H1 (cell line): ENCODE results near the gene ITGA8. TPM values are rescaled to one million over a fixed set of nuclear protein-coding genes. Genes with fewer than 3 reads are reported as not detected.
A peak's percentile ranks its signal among the peaks of the same experiment; 100 is the strongest.

Experiments
- CTCF ChIA-PET: fragments of 300-600 bp; sonication (Branson Sonifier 250); formaldehyde crosslinking; loops from one replicate; lab custom pipeline; 2021; ENCODE audit not compliant: partially characterized antibody; lab: Charles Lee
- POLR2A ChIA-PET: fragments of 300-600 bp; sonication (Branson Sonifier 250); formaldehyde crosslinking; loops from one replicate; lab custom pipeline; 2021; ENCODE audit warnings: inconsistent platforms; ENCODE audit not compliant: partially characterized antibody; lab: Charles Lee
- DNase-seq, 2 experiments: peaks; one replicate each; pipeline versions ENCODE4 v3.0.0 to v3.0.0-alpha.2; 2010 to 2022; ENCODE audit warnings: low spot score in 2 of 2, low read depth in 1 of 2, mixed read lengths in 1 of 2
- FAIRE-seq: peaks from 2 replicates; lab custom pipeline; 2011; peaks lifted over from hg19 to GRCh38; lab: Jason Lieb, UNC
- H2AFZ ChIP-seq: 2 replicates; pipeline ENCODE4 v1.8.1; 2012; ENCODE audit warnings: low read length, inconsistent platforms
- H2AK5ac ChIP-seq: 2 replicates; pipeline ENCODE4 v1.6.1; 2013; ENCODE audit warnings: low read depth, low read length
- H2BK120ac ChIP-seq: replicated peaks from 2 replicates; pipeline ENCODE3; 2013; ENCODE audit warnings: low read depth, low read length, inconsistent platforms
- H2BK12ac ChIP-seq: 2 replicates; pipeline ENCODE4 v1.6.1; 2013; ENCODE audit warnings: low read depth, low read length
- H2BK15ac ChIP-seq: 2 replicates; pipeline ENCODE4 v1.6.1; 2013; ENCODE audit warnings: low read length
- H2BK20ac ChIP-seq: 2 replicates; pipeline ENCODE4 v1.6.1; 2013; ENCODE audit warnings: low read length
- H2BK5ac ChIP-seq: 2 replicates; pipeline ENCODE4 v1.6.1; 2013; ENCODE audit warnings: low read depth, low read length
- H3K14ac ChIP-seq: 2 replicates; pipeline ENCODE4 v1.6.1; 2013; ENCODE audit warnings: inconsistent platforms; ENCODE audit not compliant: insufficient read length
- H3K18ac ChIP-seq: 2 replicates; pipeline ENCODE4 v1.6.1; 2013; ENCODE audit warnings: low read length; ENCODE audit errors: extremely low read depth
- H3K23ac ChIP-seq: 2 replicates; pipeline ENCODE4 v1.6.1; 2013; ENCODE audit warnings: inconsistent platforms; ENCODE audit not compliant: insufficient read length
- H3K23me2 ChIP-seq: 2 replicates; pipeline ENCODE4 v1.6.1; 2013; ENCODE audit warnings: low read depth, low read length
- H3K27ac ChIP-seq: 2 replicates; pipeline ENCODE4 v1.6.1; 2011; ENCODE audit warnings: low read depth, low read length, inconsistent platforms
- H3K27me3 ChIP-seq, 4 experiments: replicated peaks in 1 of 4; 1 replicate in 1 of 4; 2 replicates in 3 of 4; pipeline versions ENCODE4 v1.6.1 to v1.8.1; 2011 to 2013; ENCODE audit warnings: low read length in 3 of 4, mild to moderate bottlenecking in 3 of 4, inconsistent platforms in 2 of 4, mixed read lengths in 2 of 4, moderate library complexity in 1 of 4; ENCODE audit not compliant: control insufficient read depth in 3 of 4, insufficient read depth in 3 of 4; ENCODE audit errors: extremely low read depth in 1 of 4
- H3K36me3 ChIP-seq, 4 experiments: 2 replicates each; pipeline versions ENCODE4 v1.6.1 to v1.8.1; 2011 to 2013; ENCODE audit warnings: mild to moderate bottlenecking in 4 of 4, low read length in 3 of 4, moderate library complexity in 2 of 4, control low read depth in 1 of 4, inconsistent platforms in 1 of 4; ENCODE audit not compliant: insufficient read depth in 4 of 4, control insufficient read depth in 2 of 4
- H3K4ac ChIP-seq: replicated peaks from 2 replicates; pipeline ENCODE3; 2013; ENCODE audit warnings: low read length, low read depth, mixed read lengths, inconsistent platforms; ENCODE audit not compliant: insufficient read length
- H3K4me1 ChIP-seq, 4 experiments: replicated peaks in 1 of 4; 1 replicate in 1 of 4; 2 replicates in 3 of 4; pipeline versions ENCODE4 v1.6.1 to v1.8.1; 2011 to 2013; ENCODE audit warnings: low read length in 3 of 4, inconsistent platforms in 2 of 4, mixed read lengths in 1 of 4; ENCODE audit not compliant: insufficient read depth in 4 of 4, control insufficient read depth in 3 of 4
- H3K4me2 ChIP-seq, 2 experiments: 2 replicates each; pipeline versions ENCODE4 v1.6.1 to v1.8.1; 2011 to 2013; ENCODE audit warnings: low read depth in 2 of 2, low read length in 2 of 2, control low read depth in 1 of 2, inconsistent platforms in 1 of 2, mild to moderate bottlenecking in 1 of 2; ENCODE audit not compliant: insufficient read depth in 1 of 2
- H3K4me3 ChIP-seq, 4 experiments: fragments of 200-600, 300-600 bp in 1 of 4; sonication (generic), shearing (Covaris generic), sonication (Bioruptor Twin) in 1 of 4; 2 replicates each; pipeline versions ENCODE4 v1.5.1 to v1.8.1; 2011 to 2016; ENCODE audit warnings: low read length in 4 of 4, low read depth in 3 of 4, control low read depth in 2 of 4, inconsistent platforms in 2 of 4, mild to moderate bottlenecking in 2 of 4, mixed read lengths in 1 of 4, moderate library complexity in 1 of 4; ENCODE audit not compliant: insufficient read depth in 2 of 4; ENCODE audit errors: extremely low read depth in 1 of 4
- H3K56ac ChIP-seq: replicated peaks from 2 replicates; pipeline ENCODE3; 2013; ENCODE audit warnings: low read depth, mild to moderate bottlenecking, mixed read lengths, low read length, inconsistent platforms; ENCODE audit not compliant: insufficient read length
- H3K79me1 ChIP-seq: 2 replicates; pipeline ENCODE4 v1.6.1; 2013; ENCODE audit warnings: low read depth, low read length, control low read depth
- H3K79me2 ChIP-seq, 2 experiments: 2 replicates each; pipeline versions ENCODE4 v1.6.1 to v1.8.1; 2012 to 2013; ENCODE audit warnings: low read length in 2 of 2, mild to moderate bottlenecking in 2 of 2, inconsistent platforms in 1 of 2; ENCODE audit not compliant: insufficient read depth in 2 of 2, control insufficient read depth in 1 of 2
- H3K9ac ChIP-seq, 4 experiments: replicated peaks in 1 of 4; 1 replicate in 1 of 4; 2 replicates in 3 of 4; pipeline versions ENCODE4 v1.6.1 to v1.8.1; 2011 to 2013; ENCODE audit warnings: low read depth in 3 of 4, low read length in 3 of 4, control low read depth in 2 of 4, mild to moderate bottlenecking in 2 of 4, moderate library complexity in 2 of 4, inconsistent platforms in 1 of 4; ENCODE audit errors: extremely low read depth in 1 of 4
- H3K9me3 ChIP-seq, 2 experiments: 2 replicates each; pipeline versions ENCODE4 v1.6.1 to v1.8.1; 2012 to 2013; ENCODE audit warnings: mild to moderate bottlenecking in 2 of 2, moderate library complexity in 2 of 2, control low read depth in 1 of 2, inconsistent platforms in 1 of 2, low read depth in 1 of 2, low read length in 1 of 2, mixed read lengths in 1 of 2; ENCODE audit not compliant: insufficient read depth in 2 of 2
- H4K20me1 ChIP-seq, 2 experiments: replicated peaks in 1 of 2; 2 replicates each; pipeline versions ENCODE3 to v1.8.1; 2011 to 2013; ENCODE audit warnings: inconsistent platforms in 2 of 2, low read length in 2 of 2, mild to moderate bottlenecking in 1 of 2; ENCODE audit not compliant: insufficient read depth in 2 of 2, control insufficient read depth in 1 of 2
- H4K5ac ChIP-seq: 2 replicates; pipeline ENCODE4 v1.6.1; 2013; ENCODE audit warnings: low read length, low read depth, mixed read lengths, inconsistent platforms; ENCODE audit not compliant: insufficient read length
- H4K8ac ChIP-seq: 2 replicates; pipeline ENCODE4 v1.8.0; 2013; ENCODE audit warnings: mild to moderate bottlenecking, moderate library complexity, low read length, inconsistent platforms; ENCODE audit not compliant: insufficient read depth; ENCODE audit errors: extremely low read depth
- H4K91ac ChIP-seq: replicated peaks from 2 replicates; pipeline ENCODE3; 2013; ENCODE audit warnings: low read length, mixed read lengths, inconsistent platforms; ENCODE audit not compliant: insufficient read length
- GABPA ChIP-seq: IDR thresholded peaks from 2 replicates; pipeline ENCODE4 v1.6.1; 2011; ENCODE audit warnings: mild to moderate bottlenecking, low read length, moderate library complexity, borderline replicate concordance; ENCODE audit not compliant: insufficient read depth
- GTF2F1 ChIP-seq: IDR thresholded peaks from 2 replicates; pipeline ENCODE4 v1.6.1; 2012; ENCODE audit warnings: low read depth, low read length, improper control_type of control experiment, borderline replicate concordance
- HDAC6 ChIP-seq: IDR thresholded peaks from one replicate; pipeline ENCODE4 v1.7.1; 2012; ENCODE audit warnings: low read depth, mild to moderate bottlenecking, inconsistent platforms, low read length, moderate library complexity
- SAP30 ChIP-seq: fragments of 300-600 bp; sonication (generic); IDR thresholded peaks from 2 replicates; pipeline ENCODE4 v1.7.1; 2012; ENCODE audit warnings: low read length, moderate library complexity, mild to moderate bottlenecking, inconsistent platforms; ENCODE audit not compliant: insufficient read depth, insufficient replicate concordance
- SIX5 ChIP-seq: IDR thresholded peaks from 2 replicates; pipeline ENCODE4 v1.6.1; 2011; ENCODE audit warnings: mild to moderate bottlenecking, low read depth, low read length
- WGBS, 2 experiments: shearing (Covaris generic) in 1 of 2; methylation state at CpG; one replicate each; pipeline versions ENCODE4 v1.1.6 to v1.1.7; 2013 to 2015; ENCODE audit warnings: low lambda C conversion rate in 2 of 2, mixed read lengths in 2 of 2, inconsistent platforms in 1 of 2, low coverage in 1 of 2, missing lambda C conversion rate in 1 of 2; ENCODE audit not compliant: insufficient replicate concordance in 2 of 2, insufficient coverage in 1 of 2, insufficient read length in 1 of 2; ENCODE audit errors: extremely low coverage in 1 of 2, missing lambda C conversion rate in 1 of 2; 5-methylcytosine and 5-hydroxymethylcytosine counted together
- polyA plus RNA-seq, 7 experiments: library from polyadenylated mRNA; depleted of rRNA in 3 of 7; stranded (reverse) in 5 of 7; unstranded in 2 of 7; fragments of >200 nt in 5 of 7; fragments of 200-250 nt in 2 of 7; gene quantifications; 1 replicate in 5 of 7; 2 replicates in 1 of 7; 4 replicates in 1 of 7; pipeline versions ENCODE4 v1.2.1 to v1.2.3, GENCODE V29; 2011 to 2013; ENCODE audit warnings: missing spikeins in 2 of 7, mixed read lengths in 2 of 7
- total RNA-seq: library from RNA; stranded (reverse); fragmentation: NEBNext Ultra II Directional; extraction: Animal tissue kit (Norgen Biotek cat#: 25700); gene quantifications from 2 replicates; pipeline ENCODE4 v1.2.1, GENCODE V29; 2021

ITGA8 gene
- total and polyA plus RNA-seq, 2 of the 8 experiments (the other 6 are each of a cell fraction or from before 2014, with no cell fraction given): not detected

DNA sequence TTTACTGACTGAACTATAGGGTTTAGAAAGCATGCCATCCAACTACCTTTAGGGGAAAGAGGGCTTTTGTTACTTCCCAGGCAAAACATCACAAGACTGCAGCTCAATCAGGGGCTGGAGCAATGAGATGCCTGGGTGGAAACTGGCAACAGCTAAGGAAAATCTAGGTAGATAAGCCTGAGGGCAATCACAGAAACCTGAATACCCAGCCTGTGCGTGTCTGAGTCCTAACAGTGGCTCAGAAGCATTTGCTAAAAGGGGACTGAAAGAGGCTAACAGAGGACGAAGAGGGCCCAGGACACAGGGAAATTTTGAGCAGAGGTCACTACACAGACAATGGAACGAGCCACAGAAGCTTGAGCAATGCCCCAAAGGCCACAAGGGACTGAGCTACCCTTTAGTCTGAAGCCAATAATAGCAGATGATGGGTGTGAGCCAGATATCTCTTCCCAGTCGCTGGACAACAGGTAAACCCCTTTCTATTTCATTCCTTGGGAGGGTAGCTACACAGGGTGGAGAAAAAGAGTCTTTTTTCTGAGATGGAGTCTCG, 79.1 kb downstream of the ITGA8 start:
- FAIRE-seq: no peak
- Histone ChIP-seq H2BK15ac (no peak overlapping the region), H3K79me2 (no peaks in the 10 kb centered on the region), H3K27me3 (no peaks in the 10 kb centered on the region), H3K4me3 (no peak overlapping the region), H3K23ac (no peak overlapping the region), H3K9me3 (no peaks in the 10 kb centered on the region), H4K91ac (no peak overlapping the region), H3K4me2 (no peak overlapping the region), H3K27ac (no peak overlapping the region), H3K14ac (no peak overlapping the region), H3K23me2 (no peaks in the 10 kb centered on the region), H2BK12ac (no peak overlapping the region), H3K56ac (no peak overlapping the region), H4K5ac (no peak overlapping the region), H3K4ac (no peak overlapping the region), H2BK5ac (no peak overlapping the region), H2BK120ac (no peak overlapping the region), H2AK5ac (no peak overlapping the region), H4K8ac (no peak overlapping the region), H3K9ac (no peak overlapping the region), H3K4me1 (peaks cover 0 to 4% (median 0%) of the 10 kb centered on the region in 4 experiments; a peak in 1 of 7 replicates), H3K36me3 (no peaks in the 10 kb centered on the region), H3K79me1 (no peaks in the 10 kb centered on the region), H4K20me1 (no peaks in the 10 kb centered on the region), H2AFZ (0 out of 2 replicates have a peak overlapping the region, but pooled peaks have one; percentile 90), H2BK20ac (no peak overlapping the region), H3K18ac (no peak overlapping the region)
- DNase-seq: no peak
- CTCF ChIA-PET: interaction anchor here (1.0 to 1.9 kb wide), 2 partner anchors 55 to 207 kb away, joined by 4 to 5 read pairs; no protein-coding TSS in a partner anchor
- WGBS, 2 experiments: 83% methylated on average over 5 of the region's 5 CpGs; no CpG with 5 or more reads in 1 of the 2 experiments
- POLR2A ChIA-PET: no interaction called here
- TF ChIP-seq GABPA (no peak), SAP30 (no peak), SIX5 (no peak), HDAC6 (no peak), GTF2F1 (no peak)
